CD4-positive, alpha-beta T cell (primary cell): ENCODE results near the gene C1R. TPM values are rescaled to one million over a fixed set of nuclear protein-coding genes. Genes with fewer than 3 reads are reported as not detected.

Source experiments
- ATAC-seq: fragments of 200-7000 bp; cut with Tn5 transposase; one replicate; pipeline ENCODE4 v1.10.0; 2022; ENCODE audit warnings: mild to moderate bottlenecking; ENCODE audit not compliant: poor library complexity
- CTCF ChIA-PET: fragments of 350-600 bp; sonication (Branson Sonifier 250); formaldehyde crosslinking; loops from one replicate; lab custom pipeline; 2021; ENCODE audit warnings: antibody characterized with exemption, inconsistent platforms; lab: Charles Lee
- POLR2A ChIA-PET: fragments of 350-600 bp; sonication (Branson Sonifier 250); formaldehyde crosslinking; loops from one replicate; lab custom pipeline; 2021; ENCODE audit warnings: antibody characterized with exemption, inconsistent platforms; lab: Charles Lee
- DNase-seq, 14 experiments: peaks; one replicate each; pipeline ENCODE4 v3.0.0-alpha.2; 2013 to 2020; ENCODE audit warnings: mixed read lengths in 2 of 14
- H3K27ac ChIP-seq, 2 donors: one replicate each; pipeline versions ENCODE4 v1.5.1 to v1.7.0; 2013; ENCODE audit warnings: low read length in 2 of 2, low read depth in 1 of 2, mild to moderate bottlenecking in 1 of 2
- H3K27me3 ChIP-seq, 2 experiments: 1 replicate in 1 of 2; 2 replicates in 1 of 2; pipeline versions ENCODE4 v1.6.1 to v1.7.0; 2013; ENCODE audit warnings: low read length in 2 of 2, control low read depth in 1 of 2, mild to moderate bottlenecking in 1 of 2, moderate library complexity in 1 of 2; ENCODE audit not compliant: insufficient read depth in 2 of 2, control insufficient read depth in 1 of 2
- H3K36me3 ChIP-seq: one replicate; pipeline ENCODE4 v1.6.1; 2013; ENCODE audit warnings: low read length, control low read depth; ENCODE audit not compliant: insufficient read depth
- H3K4me1 ChIP-seq: one replicate; pipeline ENCODE4 v1.6.1; 2013; ENCODE audit warnings: low read length, control low read depth; ENCODE audit not compliant: insufficient read depth
- H3K4me3 ChIP-seq: one replicate; pipeline ENCODE4 v1.5.1; 2013; ENCODE audit warnings: mild to moderate bottlenecking, low read length, moderate library complexity
- H3K9me3 ChIP-seq, 2 experiments: 1 replicate in 1 of 2; 2 replicates in 1 of 2; pipeline versions ENCODE4 v1.6.1 to v1.7.0; 2013; ENCODE audit warnings: low read length in 2 of 2, mild to moderate bottlenecking in 2 of 2, control low read depth in 1 of 2, moderate library complexity in 1 of 2; ENCODE audit not compliant: control insufficient read depth in 1 of 2, insufficient read depth in 1 of 2
- H3K27ac Mint-ChIP-seq: one replicate; pipeline ENCODE4 v1.8.0; 2020; ENCODE audit warnings: mixed read lengths
- H3K27me3 Mint-ChIP-seq: one replicate; pipeline ENCODE4 v1.8.0; 2021; ENCODE audit warnings: mixed read lengths
- H3K36me3 Mint-ChIP-seq: one replicate; pipeline ENCODE4 v1.8.0; 2021; ENCODE audit warnings: low read depth, mixed read lengths
- H3K4me1 Mint-ChIP-seq: one replicate; pipeline ENCODE4 v1.8.0; 2021; ENCODE audit warnings: low read depth, mixed read lengths
- H3K4me3 Mint-ChIP-seq: one replicate; pipeline ENCODE4 v1.8.0; 2020; ENCODE audit warnings: mild to moderate bottlenecking, mixed read lengths
- H3K9me3 Mint-ChIP-seq: one replicate; pipeline ENCODE4 v1.8.0; 2020; ENCODE audit warnings: mixed read lengths
- CTCF ChIP-seq: fragments of 200-600 bp; IDR thresholded peaks from one replicate; pipeline ENCODE4 v1.8.0; 2022; ENCODE audit warnings: antibody characterized with exemption, mild to moderate bottlenecking
- intact Hi-C, 2 experiments: fragments of 100-400 bp; cut with DNase I in 1 of 2; cut with micrococcal nuclease in 1 of 2; formaldehyde crosslinking; loops; one replicate each; pipeline versions ENCODE4 v1.15.1 to v1.9.0; 2023 to 2025; cut with DNase I, micrococcal nuclease
- total RNA-seq, 174 experiments: library from RNA in 2 of 174; stranded (reverse) in 2 of 174; gene quantifications; one replicate each; pipeline ENCODE4 v1.2.3 and lab custom pipeline; 2021 to 2026

The C1R gene
- total RNA-seq, 2 experiments from 2014 or later, result 3.1 to 4.0 TPM

GRCh38 chr12:7061596-7061995, 30.6 kb downstream of the C1R start:
- H3K9me3 ChIP-seq, result no peaks in the 10 kb centered on the region
- ATAC-seq (no peak), DNase-seq (no peak)
- H3K4me1 ChIP-seq, result no peaks in the 10 kb centered on the region
- ChIA-PET POLR2A (no interaction called here), CTCF (no interaction called here)
- intact Hi-C loops, result no loop called here
- no peaks in the 10 kb centered on the region for H3K36me3 ChIP-seq
- peaks cover 7 to 12% of the 10 kb centered on the region in 2 experiments for H3K27me3 ChIP-seq
- Mint-ChIP-seq H3K27me3 (peaks cover 34% of the 10 kb centered on the region), H3K9me3 (no peaks in the 10 kb centered on the region), H3K36me3 (no peaks in the 10 kb centered on the region), H3K27ac (no peak overlapping the region), H3K4me3 (no peak overlapping the region), H3K4me1 (no peaks in the 10 kb centered on the region)
- TF ChIP-seq CTCF, result no peak
- H3K4me3 ChIP-seq, result no peak overlapping the region
- no peak overlapping the region for H3K27ac ChIP-seq

GRCh38 chr12:7061138-7061537, 31.1 kb downstream of the C1R start:
- Histone ChIP-seq H3K4me3 (no peak overlapping the region), H3K36me3 (no peaks in the 10 kb centered on the region), H3K4me1 (no peaks in the 10 kb centered on the region), H3K9me3 (no peaks in the 10 kb centered on the region), H3K27me3 (peaks cover 7 to 12% of the 10 kb centered on the region in 2 experiments), H3K27ac (no peak overlapping the region)
- Mint-ChIP-seq H3K9me3 (no peaks in the 10 kb centered on the region), H3K27me3 (peaks cover 34% of the 10 kb centered on the region), H3K27ac (no peak overlapping the region), H3K4me3 (no peak overlapping the region), H3K4me1 (no peaks in the 10 kb centered on the region), H3K36me3 (no peaks in the 10 kb centered on the region)
- DNase-seq, result no peak
- no peak for ATAC-seq
- intact Hi-C loops, result no loop called here
- no peak for TF ChIP-seq CTCF
- ChIA-PET CTCF (no interaction called here), POLR2A (no interaction called here)

GRCh38 chr12:7060353-7060954, 31.8 kb downstream of the C1R start, which contains the start of gene C1S:
Gene C1S, plus strand, starts transcription at chr12:7060718. Its CDS starts 1,195 bp downstream, at chr12:7061913.
- Histone ChIP-seq H3K4me1 (no peaks in the 10 kb centered on the region), H3K9me3 (no peaks in the 10 kb centered on the region), H3K27ac (no peak within 1 kb of the TSS), H3K27me3 (peaks cover 7 to 12% of the 10 kb centered on the region in 2 experiments), H3K36me3 (no peaks in the 10 kb centered on the region), H3K4me3 (no peak within 1 kb of the TSS)
- CTCF ChIA-PET, result no interaction called here
- Mint-ChIP-seq H3K36me3 (no peaks in the 10 kb centered on the region), H3K27me3 (peaks cover 34% of the 10 kb centered on the region), H3K27ac (no peak within 1 kb of the TSS), H3K4me1 (no peaks in the 10 kb centered on the region), H3K9me3 (no peaks in the 10 kb centered on the region), H3K4me3 (no peak within 1 kb of the TSS)
- TF ChIP-seq CTCF, result no peak
- DNase-seq (no peak), ATAC-seq (no peak)
- POLR2A ChIA-PET, result no interaction called here
- intact Hi-C loops, result no loop called here
